LNCaP clone FGC (cell line): ENCODE data around the gene RPP25L.

Experiments
- DNase-seq: peaks from one replicate; pipeline ENCODE4 v3.0.0-alpha.2; 2011; ENCODE audit warnings: low read depth
- H3K4me3 ChIP-seq: 2 replicates; pipeline ENCODE4 v1.5.1; 2011; ENCODE audit warnings: mild to moderate bottlenecking, low read depth, low read length, control low read depth
- CTCF ChIP-seq: IDR thresholded peaks from 2 replicates; pipeline ENCODE4 v1.5.1; 2012; ENCODE audit warnings: mild to moderate bottlenecking; ENCODE audit not compliant: control insufficient read depth, insufficient read depth; ENCODE audit errors: extremely low read depth

The RPP25L gene

GRCh38 chr9:34630402-34631154 lies 18.7 kb upstream of the RPP25L start:
- no peak for TF ChIP-seq CTCF
- DNase-seq, result no peak
- H3K4me3 ChIP-seq, result no peak overlapping the region

- no peak for DNase-seq
- peak overlapping the region; percentile 42 for H3K4me3 ChIP-seq
- no peak for TF ChIP-seq CTCF
Measured at GRCh38 chr9:34629491-34629808, 17.6 kb upstream of the RPP25L start.

- peak within 1 kb of the TSS; percentile 42 for H3K4me3 ChIP-seq
- DNase-seq, result no peak
- 0 out of 2 replicates have a peak, but pooled peaks have one; percentile 17 for TF ChIP-seq CTCF
Measured at GRCh38 chr9:34628656-34629490, 17.0 kb upstream of the RPP25L start, which contains the start of gene ARID3C. ARID3C (minus strand) TSS chr9:34629066; CDS start chr9:34628014, 1,052 bp downstream.

GRCh38 chr9:34627716-34628655 lies 16.1 kb upstream of the RPP25L start:
- TF ChIP-seq CTCF, result no peak
- no peak for DNase-seq
- peak overlapping the region; percentile 38 for H3K4me3 ChIP-seq

GRCh38 chr9:34625186-34625486 lies 13.2 kb upstream of the RPP25L start:
- no peak overlapping the region for H3K4me3 ChIP-seq
- DNase-seq, result no peak
- TF ChIP-seq CTCF, result no peak

GRCh38 chr9:34624475-34625185 lies 12.7 kb upstream of the RPP25L start:
- no peak for TF ChIP-seq CTCF
- no peak for DNase-seq
- H3K4me3 ChIP-seq, result no peak overlapping the region
